Anterior cingulate cortex (tissue), 58 donors: ENCODE data around the gene BSND.

Experiments used
- DNase-seq, 58 donors: peaks; one replicate each; lab custom pipeline; 2025; lab: John Stamatoyannopoulos, UW

BSND gene

GRCh38 chr1:54975356-54976108 lies 23.2 kb upstream of the BSND start:
- DNase-seq = no peak

- DNase-seq = no peak
These were observed 22.0 kb upstream of the BSND start for GRCh38 chr1:54976747-54977146.

GRCh38 chr1:54977533-54978297 lies 21.0 kb upstream of the BSND start:
- no peak for DNase-seq

GRCh38 chr1:54978528-54979326 lies 20.0 kb upstream of the BSND start:
- no peak for DNase-seq

GRCh38 chr1:54979327-54979891 lies 19.3 kb upstream of the BSND start:
- DNase-seq = no peak

GRCh38 chr1:54980046-54980527 lies 18.6 kb upstream of the BSND start:
- no peak for DNase-seq

GRCh38 chr1:54980528-54981241 lies 18.0 kb upstream of the BSND start, which contains the start of gene TMEM61:
Gene TMEM61, plus strand, starts transcription at chr1:54980628. Its CDS starts 438 bp downstream, at chr1:54981066.
- no peak for DNase-seq

GRCh38 chr1:54981466-54981865 lies 17.3 kb upstream of the BSND start:
- DNase-seq = no peak

- DNase-seq = no peak
These were observed 16.0 kb upstream of the BSND start for GRCh38 chr1:54982739-54983138.

GRCh38 chr1:54984131-54984842 lies 14.4 kb upstream of the BSND start:
- no peak for DNase-seq

GRCh38 chr1:54985556-54985955 lies 13.2 kb upstream of the BSND start:
- no peak for DNase-seq

GRCh38 chr1:54986025-54986424 lies 12.7 kb upstream of the BSND start:
- DNase-seq = no peak

GRCh38 chr1:54986533-54986932 lies 12.2 kb upstream of the BSND start:
- DNase-seq = no peak

GRCh38 chr1:54987427-54987826 lies 11.3 kb upstream of the BSND start:
- no peak for DNase-seq

- DNase-seq = peak in 1 of 58 donors; percentile 11
These were observed 10.6 kb upstream of the BSND start for GRCh38 chr1:54987919-54988705.

GRCh38 chr1:54988975-54989374 lies 9.8 kb upstream of the BSND start:
- no peak for DNase-seq

GRCh38 chr1:54989473-54989872 lies 9.3 kb upstream of the BSND start:
- DNase-seq = no peak
